HUES64 (cell line): ENCODE results near the gene PLEKHA1.
A peak's percentile ranks its signal among the peaks of the same experiment; 100 is the strongest.

ENCODE experiments used
- H3K27ac ChIP-seq: 2 replicates; pipeline ENCODE4 v1.7.0; 2013; ENCODE audit warnings: low read depth, low read length, inconsistent platforms
- H3K27me3 ChIP-seq: 2 replicates; pipeline ENCODE4 v1.6.1; 2013; ENCODE audit warnings: mild to moderate bottlenecking, low read length; ENCODE audit not compliant: insufficient read depth
- H3K36me3 ChIP-seq: 2 replicates; pipeline ENCODE4 v1.6.1; 2013; ENCODE audit warnings: mild to moderate bottlenecking, low read length; ENCODE audit not compliant: insufficient read depth
- H3K4me1 ChIP-seq: 2 replicates; pipeline ENCODE4 v1.6.1; 2013; ENCODE audit warnings: mild to moderate bottlenecking, low read length, moderate library complexity; ENCODE audit not compliant: insufficient read depth
- H3K4me3 ChIP-seq: 2 replicates; pipeline ENCODE4 v1.5.1; 2013; ENCODE audit warnings: mild to moderate bottlenecking, low read length, moderate library complexity
- H3K9ac ChIP-seq: 2 replicates; pipeline ENCODE4 v1.6.1; 2013; ENCODE audit warnings: mild to moderate bottlenecking, low read depth, low read length
- H3K9me3 ChIP-seq: 2 replicates; pipeline ENCODE4 v1.6.1; 2013; ENCODE audit warnings: low read depth, low read length; ENCODE audit not compliant: insufficient read depth
- WGBS: fragments of 150-250, 120-280 bp; methylation state at CpG from one replicate; pipeline ENCODE4 v1.1.7; 2013; ENCODE audit warnings: missing lambda C conversion rate; 5-methylcytosine and 5-hydroxymethylcytosine counted together

The PLEKHA1 gene

GRCh38 chr10:122362621-122363020 lies 11.9 kb upstream of the PLEKHA1 start:
- no peak overlapping the region for H3K4me3 ChIP-seq
- no peaks in the 10 kb centered on the region for H3K4me1 ChIP-seq
- H3K9ac ChIP-seq: no peak overlapping the region
- no peaks in the 10 kb centered on the region for H3K36me3 ChIP-seq
- 56% methylated on average over 2 of the region's 2 CpGs for WGBS
- 0 out of 2 replicates have a peak, but pooled peaks cover 4% of the 10 kb centered on the region for H3K9me3 ChIP-seq
- H3K27me3 ChIP-seq: no peaks in the 10 kb centered on the region
- H3K27ac ChIP-seq: no peak overlapping the region

- WGBS: 89% methylated on average over 2 of the region's 2 CpGs
- Histone ChIP-seq H3K9ac (no peak overlapping the region), H3K36me3 (no peaks in the 10 kb centered on the region), H3K27me3 (no peaks in the 10 kb centered on the region), H3K9me3 (0 out of 2 replicates have a peak, but pooled peaks cover 6% of the 10 kb centered on the region), H3K4me3 (no peak overlapping the region), H3K27ac (no peak overlapping the region), H3K4me1 (peaks cover 3% of the 10 kb centered on the region; the same call in 1 of the 2 replicates)
Observed at GRCh38 chr10:122363311-122363710, 11.2 kb upstream of the PLEKHA1 start.

GRCh38 chr10:122363722-122364463 lies 10.6 kb upstream of the PLEKHA1 start:
- H3K9ac ChIP-seq: no peak overlapping the region
- H3K4me3 ChIP-seq: no peak overlapping the region
- no peaks in the 10 kb centered on the region for H3K27me3 ChIP-seq
- H3K4me1 ChIP-seq: peaks cover 9% of the 10 kb centered on the region; the same call in 1 of the 2 replicates
- H3K27ac ChIP-seq: no peak overlapping the region
- H3K36me3 ChIP-seq: no peaks in the 10 kb centered on the region
- H3K9me3 ChIP-seq: 0 out of 2 replicates have a peak, but pooled peaks cover 6% of the 10 kb centered on the region
- WGBS: 83% methylated on average over 6 of the region's 6 CpGs

GRCh38 chr10:122368502-122369254 lies 5.8 kb upstream of the PLEKHA1 start:
- Histone ChIP-seq H3K27me3 (peaks cover 10% of the 10 kb centered on the region), H3K36me3 (no peaks in the 10 kb centered on the region)
- WGBS: 76% methylated on average over 12 of the region's 13 CpGs

GRCh38 chr10:122373108-122373507 lies 1.4 kb upstream of the PLEKHA1 start:
- H3K4me1 ChIP-seq: peaks cover 20% of the 10 kb centered on the region
- no peak overlapping the region for H3K9ac ChIP-seq
- no peak overlapping the region for H3K27ac ChIP-seq
- 85% methylated on average over 4 of the region's 4 CpGs for WGBS
- H3K27me3 ChIP-seq: peaks cover 15% of the 10 kb centered on the region
- H3K36me3 ChIP-seq: no peaks in the 10 kb centered on the region
- H3K4me3 ChIP-seq: no peak overlapping the region
- H3K9me3 ChIP-seq: no peaks in the 10 kb centered on the region

More at GRCh38 chr10:122368502-122369254, 5.8 kb upstream of the PLEKHA1 start:
- H3K27ac ChIP-seq: no peak overlapping the region
- H3K4me3 ChIP-seq: no peak overlapping the region
- H3K9me3 ChIP-seq: 0 out of 2 replicates have a peak, but pooled peaks cover 6% of the 10 kb centered on the region
- peaks cover 12% of the 10 kb centered on the region; the same call in 1 of the 2 replicates for H3K4me1 ChIP-seq
- no peak overlapping the region for H3K9ac ChIP-seq

GRCh38 chr10:122373721-122374120 lies 787 bp upstream of the PLEKHA1 start:
- Histone ChIP-seq H3K9ac (no peak overlapping the region), H3K9me3 (no peaks in the 10 kb centered on the region), H3K4me3 (peak overlapping the region; percentile 61), H3K36me3 (no peaks in the 10 kb centered on the region), H3K27ac (no peak overlapping the region), H3K4me1 (peaks cover 14% of the 10 kb centered on the region), H3K27me3 (peaks cover 15% of the 10 kb centered on the region)
- 30% methylated on average over 13 of the region's 13 CpGs for WGBS

- H3K27me3 ChIP-seq: peaks cover 15% of the 10 kb centered on the region
- peaks cover 9% of the 10 kb centered on the region for H3K4me1 ChIP-seq
- no peaks in the 10 kb centered on the region for H3K9me3 ChIP-seq
- peak overlapping the region; percentile 61 for H3K4me3 ChIP-seq
- WGBS: under 1% methylated on average over 89 of the region's 89 CpGs
- H3K9ac ChIP-seq: peak overlapping the region; percentile 79
- no peaks in the 10 kb centered on the region for H3K36me3 ChIP-seq
- H3K27ac ChIP-seq: peak overlapping the region; percentile 51; the same call in 1 of the 2 replicates
Observed at GRCh38 chr10:122374859-122375678, 561 bp downstream of the PLEKHA1 start.

- Histone ChIP-seq H3K27ac (no peak overlapping the region), H3K9me3 (no peaks in the 10 kb centered on the region), H3K27me3 (peaks cover 15% of the 10 kb centered on the region), H3K4me3 (peak overlapping the region; percentile 61), H3K4me1 (peaks cover 9% of the 10 kb centered on the region), H3K9ac (peak overlapping the region; percentile 79), H3K36me3 (no peaks in the 10 kb centered on the region)
- 14% methylated on average over 7 of the region's 7 CpGs for WGBS
Observed at GRCh38 chr10:122375679-122376160, 1.2 kb downstream of the PLEKHA1 start.

- H3K9me3 ChIP-seq: no peaks in the 10 kb centered on the region
- no peak overlapping the region; the same call in 1 of the 2 replicates for H3K4me3 ChIP-seq
- 93% methylated on average over 8 of the region's 11 CpGs for WGBS
- peaks cover 9% of the 10 kb centered on the region for H3K4me1 ChIP-seq
- no peaks in the 10 kb centered on the region for H3K36me3 ChIP-seq
- H3K27me3 ChIP-seq: peaks cover 15% of the 10 kb centered on the region
- H3K9ac ChIP-seq: no peak overlapping the region
- H3K27ac ChIP-seq: no peak overlapping the region
Observed at GRCh38 chr10:122376364-122376961, 2.0 kb downstream of the PLEKHA1 start.

GRCh38 chr10:122379041-122379440 lies 4.5 kb downstream of the PLEKHA1 start:
- H3K9ac ChIP-seq: no peak overlapping the region
- WGBS: 98% methylated on average over 5 of the region's 5 CpGs

More at GRCh38 chr10:122379041-122379440, 4.5 kb downstream of the PLEKHA1 start:
- no peak overlapping the region for H3K4me3 ChIP-seq
- H3K36me3 ChIP-seq: no peaks in the 10 kb centered on the region
- H3K27me3 ChIP-seq: peaks cover 1% of the 10 kb centered on the region; the same call in 1 of the 2 replicates
- H3K9me3 ChIP-seq: no peaks in the 10 kb centered on the region
- peaks cover 9% of the 10 kb centered on the region for H3K4me1 ChIP-seq
- H3K27ac ChIP-seq: no peak overlapping the region
